Activated effector memory CD4-positive, alpha-beta T cell treated with Interleukin-2 at 50 U/mL for 16 hours (primary cell): ENCODE measurements around the gene ACAP2.
"Not testable (repeated sequence)": the region's sequence is repeated elsewhere in the genome, so short reads cannot be mapped to it uniquely, and the experiment has no call there.

Experiments used
- DNase-seq: peaks from one replicate; pipeline ENCODE4 v3.0.0-alpha.2; 2020

Gene ACAP2

DNA sequence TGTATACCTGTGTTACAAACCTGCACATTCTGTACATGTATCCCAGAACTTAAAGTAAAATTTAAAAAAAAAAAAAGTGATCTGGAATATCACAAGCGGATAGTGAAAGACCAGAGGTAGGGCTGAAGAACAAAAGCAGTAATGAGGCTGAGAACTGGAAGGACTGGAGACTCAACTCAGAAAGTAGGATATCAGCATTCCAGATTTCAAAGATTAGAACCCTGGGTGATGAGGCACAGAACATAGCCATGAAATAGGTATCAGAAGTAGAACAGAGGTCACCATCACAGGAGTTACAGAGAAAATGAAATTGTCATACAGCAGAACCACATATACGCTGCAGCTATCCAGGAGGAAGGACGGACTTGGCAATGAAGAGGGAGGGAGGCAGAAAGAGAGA, 56.1 kb downstream of the ACAP2 start:
- no peak for DNase-seq

DNA sequence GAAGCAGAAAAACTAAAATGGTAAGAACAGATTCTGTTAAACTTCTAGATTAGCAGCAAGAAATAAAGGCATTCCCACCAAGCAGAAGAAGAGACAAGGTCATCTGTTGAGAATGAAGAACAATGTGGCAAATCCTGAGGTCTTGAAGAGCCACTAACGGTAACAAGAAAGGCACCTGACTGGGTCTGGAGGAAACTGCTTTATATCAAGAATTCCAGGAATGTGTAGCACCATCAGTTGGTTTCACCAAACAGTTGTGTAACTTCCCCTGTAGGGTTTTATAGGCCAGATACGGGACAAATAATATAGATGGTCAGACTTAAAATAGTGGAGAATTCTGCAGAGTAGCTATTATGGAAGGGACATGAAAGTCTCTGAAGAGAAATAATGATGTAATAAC, 57.3 kb downstream of the ACAP2 start:
- DNase-seq, result no peak

DNA sequence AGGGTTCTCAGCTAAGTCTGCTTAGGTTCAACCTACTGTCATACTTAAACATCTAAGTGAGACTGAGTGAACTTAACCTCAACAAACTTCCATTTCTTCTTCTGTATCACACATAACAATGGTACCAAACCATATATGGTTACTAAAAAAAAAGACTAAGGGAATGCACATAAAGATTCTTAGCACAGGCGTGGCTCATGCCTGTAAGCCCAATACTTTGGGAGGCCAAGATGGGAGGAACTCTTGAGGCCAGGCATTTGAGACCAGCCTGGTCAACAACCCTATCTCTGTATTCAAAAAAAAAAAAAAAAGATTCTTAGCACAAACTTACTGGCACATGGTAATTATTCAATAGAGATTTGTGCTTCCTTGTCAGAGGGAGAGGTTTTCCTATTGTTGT, 57.9 kb downstream of the ACAP2 start:
- DNase-seq, result no peak

DNA sequence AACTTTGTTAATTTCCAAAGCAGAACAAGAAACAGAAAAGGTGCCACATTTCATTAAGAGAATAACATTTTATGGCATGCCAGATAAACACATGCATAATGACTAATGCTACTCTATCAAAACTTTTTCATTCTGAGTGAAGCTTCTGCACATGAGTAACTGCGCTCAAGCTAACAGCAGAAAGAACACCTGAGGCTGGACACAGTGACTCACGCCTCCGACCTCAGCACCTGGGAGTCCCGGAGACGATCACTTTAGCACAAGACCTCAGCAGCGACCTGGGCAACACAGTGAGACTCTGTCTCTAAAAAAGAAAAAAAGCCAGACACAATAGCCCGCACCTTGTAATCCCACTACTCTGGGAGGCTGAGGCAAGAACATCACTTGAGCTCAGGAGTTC, 70.6 kb downstream of the ACAP2 start:
- no peak for DNase-seq

DNA sequence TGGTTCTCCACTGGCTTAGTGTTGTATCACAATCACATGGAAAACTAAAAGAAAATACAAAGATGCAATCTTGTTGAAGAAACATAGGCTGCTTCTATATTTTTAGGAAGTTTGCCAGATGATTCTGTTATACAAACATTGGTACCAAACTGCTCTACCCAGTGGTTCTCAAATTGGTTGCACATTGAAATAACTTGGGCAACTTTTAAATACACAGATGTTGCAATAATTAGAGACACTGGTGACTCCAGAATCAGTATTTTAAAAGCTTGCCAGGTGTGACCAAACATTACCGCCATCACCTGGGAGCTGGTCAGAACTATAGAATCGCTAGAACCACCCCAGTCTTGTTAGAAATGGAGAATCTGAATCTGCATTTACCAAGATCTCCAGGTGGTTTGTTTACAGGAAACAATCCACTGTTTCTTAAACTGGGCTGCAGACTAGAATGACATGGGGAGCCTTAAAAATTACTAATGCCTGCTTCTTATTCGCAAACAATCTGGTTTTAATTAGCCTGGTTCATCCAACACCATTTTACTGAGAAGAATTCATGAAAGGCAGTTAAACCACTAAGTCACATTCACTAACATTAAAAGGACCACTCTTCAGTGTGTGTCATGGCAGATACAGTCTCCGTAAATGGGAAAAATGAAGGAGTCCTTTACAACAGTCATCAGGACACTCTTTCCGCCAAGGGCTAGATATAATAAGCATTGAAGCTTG, 76.5 kb downstream of the ACAP2 start:
- no peak for DNase-seq

DNA sequence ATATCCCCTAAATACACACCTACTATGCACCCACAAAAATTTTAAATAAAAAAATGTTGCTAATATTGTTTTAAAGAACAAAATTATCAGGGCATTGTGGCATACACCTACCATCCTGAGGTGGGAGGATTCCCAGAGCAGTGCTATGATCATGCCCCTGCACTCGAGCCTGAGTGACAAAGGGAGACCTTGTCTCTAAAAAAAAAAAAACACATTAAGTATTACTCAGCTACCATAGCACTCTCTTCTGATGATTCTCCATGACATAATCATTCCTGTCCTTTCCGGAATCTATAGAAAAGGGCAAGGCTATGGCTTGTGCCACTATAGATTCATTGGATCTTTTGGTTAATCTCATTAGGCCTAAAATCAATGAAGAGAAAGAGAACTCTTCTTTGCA, 77.4 kb downstream of the ACAP2 start:
- no peak for DNase-seq

DNA sequence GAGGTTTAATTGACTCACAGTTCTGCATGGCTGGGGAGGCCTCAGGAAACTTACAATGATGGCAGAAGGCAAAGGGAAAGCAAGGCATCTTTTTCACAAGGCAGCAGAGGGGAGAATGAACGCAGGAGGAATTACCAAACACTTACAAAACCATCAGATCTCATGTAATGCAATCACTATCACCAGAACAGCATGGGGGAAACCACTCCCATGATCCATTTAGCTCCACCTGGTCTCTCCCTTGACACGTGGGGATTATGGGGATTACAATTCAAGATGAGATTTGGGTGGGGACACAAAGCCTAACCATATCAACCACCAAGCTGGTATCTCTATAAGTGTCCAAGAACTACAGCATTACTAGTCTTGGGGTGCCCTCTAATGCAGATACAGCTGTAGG, 85.0 kb downstream of the ACAP2 start:
- not testable (repeated sequence) for DNase-seq

DNA sequence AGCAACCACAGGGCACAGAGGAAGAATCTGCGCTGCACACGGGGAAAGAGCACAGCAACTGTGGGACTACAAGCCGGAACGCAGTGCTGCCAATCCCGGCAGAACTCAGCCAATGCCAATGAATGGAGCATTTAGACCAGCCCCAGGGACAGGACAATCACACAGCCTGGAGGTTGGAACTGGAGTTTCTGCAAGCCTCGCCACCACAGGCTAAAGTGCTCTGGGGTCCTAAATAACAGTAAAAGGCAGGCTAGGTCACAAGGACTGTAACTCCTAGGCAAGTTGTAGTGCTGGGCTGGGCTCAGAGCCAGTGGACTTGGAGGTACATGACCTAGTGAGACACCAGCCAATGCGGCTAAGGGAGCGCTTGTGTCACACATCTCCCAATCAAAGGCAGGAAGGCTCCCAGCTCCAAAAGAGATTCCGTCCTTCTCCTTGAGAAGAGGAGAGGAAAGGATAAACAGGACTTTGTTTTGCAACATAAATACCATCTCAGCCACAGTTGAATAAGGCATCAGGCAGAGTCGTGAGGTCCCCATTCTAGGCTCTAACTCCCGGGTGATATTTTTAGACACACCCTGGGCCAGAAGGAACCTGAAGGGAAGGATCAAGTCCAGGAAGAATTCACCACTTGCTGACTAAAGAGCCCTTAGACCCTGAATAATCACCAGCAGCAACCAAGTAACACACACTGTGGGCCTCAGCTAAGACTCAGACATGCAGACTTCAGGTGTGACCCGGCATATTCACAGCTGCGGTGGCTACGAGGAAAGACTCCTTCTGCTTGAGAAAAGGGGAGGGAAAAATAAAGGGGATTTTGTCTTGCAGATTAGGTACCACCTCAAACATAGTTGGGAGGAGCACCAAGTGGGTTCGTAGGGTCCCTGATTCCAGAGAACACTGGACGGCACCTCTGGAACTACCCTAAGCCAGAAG, 86.4 kb downstream of the ACAP2 start:
- DNase-seq, result no peak

DNA sequence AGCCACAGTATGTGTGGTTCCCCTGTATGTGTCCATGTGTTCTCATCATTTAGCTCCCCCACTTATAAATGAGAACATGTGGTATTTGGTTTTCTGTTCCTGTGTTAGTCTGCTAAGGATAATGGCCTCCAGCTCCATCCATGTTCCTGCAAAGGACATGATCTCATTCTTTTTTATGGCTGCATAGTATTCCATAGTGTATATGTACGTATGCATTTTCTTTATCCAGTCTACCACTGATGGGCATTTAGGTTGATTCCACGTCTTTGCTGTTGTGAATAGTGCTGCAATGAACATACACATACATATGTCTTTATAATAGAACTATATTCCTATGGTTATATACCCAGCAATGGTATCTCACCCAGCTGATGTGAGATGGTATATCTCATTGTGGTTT, 88.8 kb downstream of the ACAP2 start:
- DNase-seq, result not testable (repeated sequence)

DNA sequence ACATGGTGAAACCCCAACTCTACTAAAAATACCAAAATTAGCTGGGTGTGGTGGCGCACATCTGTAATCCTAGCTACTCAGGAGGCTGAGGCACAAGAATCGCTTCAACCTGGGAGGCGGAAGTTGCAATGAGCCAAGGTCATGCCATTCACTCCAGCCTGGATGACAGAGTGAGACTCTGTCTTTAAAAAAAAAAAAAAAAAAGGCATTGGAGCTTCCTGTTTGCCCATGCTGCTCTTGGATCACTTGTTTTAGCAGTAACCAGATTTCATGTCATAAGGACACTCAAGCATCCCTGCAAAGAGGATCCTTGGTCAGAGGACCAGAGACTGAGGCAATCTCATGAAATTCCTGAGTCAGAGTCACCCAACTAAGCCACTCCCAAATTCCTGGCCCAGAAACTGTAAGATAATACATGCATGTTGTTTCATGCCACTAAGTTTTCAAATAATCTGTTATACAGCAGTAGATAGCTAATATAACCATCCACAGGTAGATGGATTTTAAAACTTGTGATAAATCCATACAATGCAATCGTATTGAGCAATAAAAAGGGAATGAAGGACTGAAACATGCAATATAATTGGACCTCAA, 89.8 kb downstream of the ACAP2 start:
- DNase-seq, result no peak

DNA sequence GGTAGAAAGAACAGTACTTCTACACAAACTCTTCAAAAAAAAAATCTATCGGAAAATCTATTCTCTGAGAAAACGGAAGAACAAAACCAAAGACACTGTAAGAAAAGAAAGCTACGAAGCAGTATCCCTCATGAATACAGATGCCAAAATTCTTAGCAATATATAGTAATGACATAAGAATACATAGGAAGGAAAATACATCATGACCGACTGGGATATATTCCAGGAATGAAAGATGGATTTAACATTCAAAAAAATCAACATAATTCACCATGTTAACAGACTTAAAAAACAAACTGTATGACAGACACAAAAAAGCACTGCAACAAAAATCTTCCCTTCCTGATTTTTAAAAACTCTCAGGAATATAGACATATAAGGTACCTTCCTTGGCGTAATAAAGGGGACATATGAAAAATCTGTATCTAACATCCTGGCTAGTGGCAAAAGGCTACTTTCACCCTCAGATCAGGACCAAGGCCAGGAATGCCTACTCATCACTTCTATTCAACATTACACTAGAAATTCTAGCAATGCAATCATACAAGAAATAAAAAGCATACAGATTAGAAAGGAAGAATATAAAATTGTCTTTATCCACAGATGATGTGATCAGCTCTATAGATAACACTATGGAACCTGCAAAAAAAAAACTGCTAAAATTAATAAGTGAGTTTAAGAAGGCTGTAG, 94.2 kb downstream of the ACAP2 start:
- DNase-seq, result no peak

DNA sequence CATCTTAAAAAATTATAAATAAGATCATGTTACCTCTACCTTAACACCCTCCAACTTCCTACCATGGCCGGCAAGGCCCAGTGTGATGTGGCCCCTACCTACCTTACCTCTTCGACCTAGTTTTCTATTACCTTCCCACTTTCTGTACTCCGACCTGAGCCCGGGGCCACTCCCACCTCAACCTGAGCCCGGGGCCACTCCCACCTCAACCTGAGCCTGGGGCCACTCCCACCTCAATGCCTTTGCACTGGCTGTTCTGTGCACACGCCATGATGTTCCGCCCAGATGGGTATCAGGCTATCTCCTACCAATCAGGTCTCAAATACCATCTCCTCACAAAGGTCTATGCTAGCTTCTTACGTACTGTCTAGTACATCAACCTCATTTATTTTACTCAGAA, 105.1 kb downstream of the ACAP2 start:
- no peak for DNase-seq

DNA sequence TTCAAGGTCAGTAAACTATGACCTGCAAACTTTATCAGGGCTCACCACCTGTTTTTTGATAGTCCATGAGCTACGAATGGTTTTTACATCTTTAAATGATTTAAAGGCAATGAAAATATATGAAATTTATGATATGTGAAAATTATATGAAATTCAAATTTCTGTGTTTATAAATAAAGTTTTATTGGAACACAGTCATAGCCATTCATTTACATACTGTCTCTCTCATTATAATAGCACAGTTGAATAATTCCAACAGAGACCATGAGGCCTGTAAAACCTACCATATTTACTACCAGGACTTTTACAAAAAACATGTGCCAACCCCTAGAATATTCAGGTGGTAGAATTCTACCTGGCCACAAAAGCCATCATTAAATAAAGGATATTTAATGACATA, 107.9 kb downstream of the ACAP2 start:
- no peak for DNase-seq

DNA sequence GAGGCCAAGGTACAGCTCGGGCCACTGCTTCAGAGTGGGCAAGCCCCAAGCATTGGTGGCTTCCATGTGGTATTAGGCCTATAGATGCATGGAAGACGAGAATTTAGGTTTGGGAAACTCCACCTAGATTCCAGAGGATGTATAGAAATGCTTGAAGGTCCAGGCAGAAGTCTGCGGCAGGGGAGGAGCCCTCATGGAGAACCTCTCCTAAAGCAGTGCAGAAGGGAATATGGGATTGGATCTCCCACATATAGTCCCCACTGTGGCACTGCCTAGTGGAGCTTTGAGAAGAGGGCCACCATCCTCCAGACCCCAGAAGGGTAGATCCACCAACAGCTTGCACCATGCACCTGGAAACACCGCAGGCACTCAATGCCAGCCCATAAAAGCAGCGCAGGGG, 123.8 kb downstream of the ACAP2 start:
- DNase-seq, result no peak

DNA sequence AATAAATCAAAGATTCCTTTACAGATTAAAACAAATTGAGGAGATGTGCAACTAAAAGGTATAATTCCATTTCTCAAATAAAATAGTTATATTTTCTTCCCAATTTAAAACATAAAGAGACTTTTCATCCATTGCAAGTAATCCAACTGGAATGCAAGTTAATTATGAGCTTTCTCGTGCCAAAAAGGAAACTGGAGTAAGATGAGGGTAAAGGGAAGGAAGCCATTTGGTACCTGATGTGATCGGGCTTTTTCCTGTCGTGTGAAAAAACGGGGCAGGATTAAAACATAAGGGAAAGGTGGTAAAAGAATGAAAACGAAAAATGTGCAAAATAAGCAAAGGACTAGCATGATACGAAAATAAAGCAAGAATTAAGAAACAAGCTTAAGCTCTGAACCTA, 130.1 kb downstream of the ACAP2 start:
- DNase-seq, result no peak

DNA sequence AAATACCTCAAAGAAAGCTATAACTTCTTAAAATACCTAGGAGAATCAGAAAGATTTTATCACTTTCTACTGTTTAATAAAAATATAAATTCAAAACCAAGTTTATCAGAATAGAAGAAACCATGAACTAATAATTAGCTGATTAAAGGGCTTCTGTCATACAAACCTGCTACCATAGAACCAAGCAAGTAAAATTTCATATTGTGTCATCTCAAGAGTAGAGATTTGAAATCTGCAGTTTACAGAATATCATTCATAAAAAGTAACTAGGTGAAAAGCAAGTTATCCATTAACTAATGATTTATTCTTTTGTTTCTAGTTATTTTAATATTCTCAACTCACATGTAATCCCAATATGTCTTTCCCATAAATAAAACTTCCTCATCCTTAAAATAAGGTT, 135.1 kb downstream of the ACAP2 start:
- DNase-seq, result no peak

DNA sequence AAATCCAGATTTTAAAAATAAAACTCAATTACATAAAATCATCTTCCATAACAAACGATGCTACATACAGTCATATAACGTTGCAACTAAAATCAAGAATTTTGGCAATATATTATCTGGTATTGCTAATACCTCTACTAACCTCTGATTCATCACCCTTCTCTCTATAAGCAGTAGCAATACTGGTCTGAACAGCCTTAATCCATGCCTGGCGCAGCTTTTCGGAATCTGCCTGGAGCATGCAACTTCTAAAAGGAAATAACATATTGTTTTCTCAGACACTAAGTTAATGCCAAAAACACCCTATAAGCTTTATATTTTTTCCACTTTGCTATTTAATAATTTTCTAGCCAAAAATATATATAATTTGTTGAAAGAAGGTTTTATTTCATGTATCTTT, 136.5 kb downstream of the ACAP2 start:
- no peak for DNase-seq

DNA sequence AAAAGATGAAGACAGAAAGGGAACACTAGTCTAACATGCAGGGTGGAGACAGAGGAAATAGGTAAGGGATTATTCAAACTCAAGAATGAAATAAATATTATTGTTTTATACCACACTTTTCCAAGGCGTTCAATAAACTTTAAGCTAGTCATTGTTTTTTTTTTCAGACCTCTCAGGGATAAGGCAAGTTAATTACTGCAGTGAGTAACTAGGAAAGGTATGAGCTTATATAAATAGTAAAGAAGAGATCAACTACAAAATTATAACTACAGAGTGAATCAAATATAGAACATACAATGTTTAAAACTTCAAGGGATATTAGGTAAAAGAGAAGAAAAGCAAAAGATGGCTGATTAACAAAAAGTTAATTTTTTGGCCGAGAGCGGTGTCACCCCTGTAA, 140.4 kb downstream of the ACAP2 start:
- DNase-seq, result no peak

DNA sequence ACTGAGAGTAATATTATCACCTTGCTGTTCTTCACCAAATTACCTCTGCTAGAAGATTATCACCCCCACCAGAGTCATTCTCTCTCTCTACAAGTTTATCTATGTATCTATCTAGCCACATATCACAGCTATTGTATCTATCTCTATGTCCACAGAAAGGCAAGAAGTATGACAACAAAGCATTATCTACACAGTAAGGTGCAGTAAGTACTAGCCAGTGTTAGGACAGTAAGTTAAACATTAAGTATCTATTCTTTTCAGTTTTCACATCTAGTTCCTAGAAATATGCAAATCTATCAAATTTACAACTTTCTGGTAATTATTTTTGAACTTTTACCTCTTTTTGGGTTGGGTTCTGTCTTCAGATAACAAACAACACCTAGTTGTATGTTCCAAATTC, 145.4 kb downstream of the ACAP2 start:
- DNase-seq, result no peak

DNA sequence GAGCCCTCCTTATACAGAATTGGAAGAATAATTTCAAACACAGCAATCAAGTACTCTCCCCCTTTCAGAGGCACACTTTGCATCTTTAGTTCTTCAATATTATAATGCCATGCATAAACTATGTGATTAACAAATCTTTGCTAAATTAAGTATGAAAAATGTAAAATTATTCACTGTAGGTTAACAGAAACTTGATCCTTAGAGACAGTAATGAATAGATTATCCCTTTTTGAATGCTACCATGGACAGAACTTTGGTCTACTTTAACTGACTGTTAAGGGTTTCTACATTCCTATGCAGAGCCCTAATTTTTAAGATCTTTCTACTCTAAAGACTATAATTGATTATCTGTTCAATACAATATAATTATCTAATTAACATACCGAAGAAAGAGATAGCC, 146.2 kb downstream of the ACAP2 start:
- DNase-seq, result no peak

DNA sequence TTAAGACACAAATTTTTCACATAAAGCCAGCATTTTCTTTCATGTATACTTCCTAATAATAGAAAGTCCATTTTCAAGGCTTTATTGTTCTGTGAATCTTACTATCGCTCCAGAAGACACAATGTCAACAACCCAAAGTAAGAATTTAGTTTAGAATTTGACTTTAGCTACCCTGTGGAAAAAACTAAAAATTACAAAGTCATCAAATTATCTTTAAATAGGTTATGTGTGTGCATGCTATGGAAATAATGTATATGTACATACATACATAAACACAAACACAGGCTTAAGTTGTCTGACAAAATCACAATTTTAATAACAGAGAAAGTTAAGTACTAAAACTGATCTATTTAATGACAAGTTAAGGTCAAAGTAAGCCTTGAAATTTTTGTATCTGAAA, 151.7 kb downstream of the ACAP2 start:
- DNase-seq, result no peak

DNA sequence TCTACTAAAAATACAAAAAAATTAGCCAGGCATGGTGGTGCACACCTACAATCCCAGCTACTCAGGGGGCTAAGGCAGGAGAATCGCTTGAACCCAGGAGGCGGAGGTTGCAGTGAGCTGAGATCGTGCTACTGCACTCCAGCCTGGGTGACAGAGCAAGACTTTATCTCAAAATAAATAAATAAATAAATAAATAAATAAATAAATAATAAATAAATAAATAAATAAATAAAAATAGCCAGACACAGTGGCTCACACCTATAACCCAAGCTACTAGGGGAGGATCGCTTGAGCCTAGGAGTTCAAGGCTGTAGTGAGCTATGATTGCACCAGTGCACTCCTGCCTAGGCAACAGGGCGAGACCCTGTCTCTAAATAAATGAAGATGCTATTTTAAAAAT, 152.2 kb downstream of the ACAP2 start:
- not testable (repeated sequence) for DNase-seq

DNA sequence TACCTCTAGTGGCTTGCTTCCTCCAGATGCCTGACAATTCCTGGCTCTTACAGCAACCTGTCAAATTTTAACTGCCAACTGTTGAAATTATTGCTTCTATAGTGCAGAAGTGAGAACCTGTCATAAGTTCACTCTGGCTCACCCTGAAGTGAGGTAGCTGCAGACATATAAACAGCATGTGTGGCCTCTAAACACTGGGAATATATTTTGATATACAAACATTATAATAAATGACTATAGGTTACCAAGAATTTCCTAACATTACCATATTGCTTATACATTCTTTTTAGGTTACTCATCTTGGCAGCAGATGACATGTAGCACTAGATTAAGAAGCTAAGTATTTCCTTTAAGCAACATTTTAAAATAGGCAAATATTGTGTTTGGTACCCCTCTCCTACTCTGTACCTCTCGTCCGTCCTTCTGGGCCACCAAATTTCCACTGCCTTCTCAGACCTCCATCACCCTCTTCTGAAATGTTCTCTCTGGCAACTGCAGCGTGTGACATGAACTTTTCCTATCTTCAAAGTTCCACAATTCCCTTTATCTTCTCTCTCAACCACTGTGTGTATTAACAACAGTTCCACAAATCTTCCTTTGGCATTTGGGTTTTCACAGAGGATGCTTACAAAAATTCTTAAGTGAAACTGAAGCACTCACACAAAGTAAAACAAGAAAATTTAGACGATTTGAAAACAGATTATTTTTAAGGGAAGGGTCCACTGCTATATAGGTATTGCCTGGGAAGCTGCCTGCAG, 156.5 kb downstream of the ACAP2 start:
- DNase-seq, result no peak
